Loucy (cell line): ENCODE results near the gene ADI1.

ENCODE experiments used
- H2AFZ ChIP-seq: fragments of 200-600 bp; sonication (generic); 2 replicates; pipeline ENCODE4 v1.6.0; 2016; ENCODE audit warnings: antibody characterized with exemption, mild to moderate bottlenecking, low read length, moderate library complexity
- H3F3A ChIP-seq: fragments of 200-600 bp; 2 replicates; pipeline ENCODE4 v1.6.0; 2016; ENCODE audit warnings: antibody characterized with exemption, low read depth, mild to moderate bottlenecking
- H3K27me3 ChIP-seq: fragments of 200-600 bp; sonication (generic); 2 replicates; pipeline ENCODE4 v1.6.1; 2014; ENCODE audit warnings: low read length, mild to moderate bottlenecking; ENCODE audit not compliant: insufficient read depth, poor library complexity, severe bottlenecking
- H3K36me3 ChIP-seq: fragments of 200-600 bp; sonication (generic); 2 replicates; pipeline ENCODE4 v1.6.1; 2016; ENCODE audit warnings: low read length; ENCODE audit not compliant: insufficient read depth
- H3K4me1 ChIP-seq: fragments of 200-600 bp; sonication (generic); 2 replicates; pipeline ENCODE4 v1.5.1; 2014; ENCODE audit warnings: low read length, mild to moderate bottlenecking; ENCODE audit not compliant: insufficient read depth, poor library complexity, severe bottlenecking
- H3K4me2 ChIP-seq: fragments of 200-600 bp; sonication (generic); 2 replicates; pipeline ENCODE4 v1.6.0; 2014; ENCODE audit warnings: antibody characterized with exemption, low read length, low read depth, mild to moderate bottlenecking; ENCODE audit not compliant: poor library complexity, severe bottlenecking
- H3K4me3 ChIP-seq: fragments of 200-600 bp; sonication (generic); 2 replicates; pipeline ENCODE4 v1.5.1; 2014; ENCODE audit warnings: low read length, mild to moderate bottlenecking, mixed read lengths; ENCODE audit not compliant: poor library complexity, severe bottlenecking
- H3K79me2 ChIP-seq: fragments of 200-600 bp; sonication (generic); 2 replicates; pipeline ENCODE4 v1.6.1; 2014; ENCODE audit warnings: low read length; ENCODE audit not compliant: insufficient read depth
- H3K9ac ChIP-seq: fragments of 200-600 bp; sonication (generic); 2 replicates; pipeline ENCODE4 v1.6.0; 2014; ENCODE audit warnings: mild to moderate bottlenecking, low read depth, low read length, moderate library complexity; ENCODE audit not compliant: poor library complexity, severe bottlenecking
- H3K9me2 ChIP-seq: fragments of 200-600 bp; sonication (generic); replicated peaks from 2 replicates; pipeline ENCODE4 v1.6.1; 2016; ENCODE audit warnings: low read depth, low read length, mixed read lengths
- H3K9me3 ChIP-seq: fragments of 200-600 bp; sonication (generic); 2 replicates; pipeline ENCODE4 v1.6.1; 2014; ENCODE audit warnings: mild to moderate bottlenecking, antibody characterized with exemption, low read length, low read depth; ENCODE audit not compliant: insufficient read depth
- H4K20me1 ChIP-seq: fragments of 200-600 bp; sonication (generic); 2 replicates; pipeline ENCODE4 v1.6.0; 2014; ENCODE audit warnings: antibody characterized with exemption, low read length, mild to moderate bottlenecking; ENCODE audit not compliant: insufficient read depth, poor library complexity, severe bottlenecking
- CTCF ChIP-seq: fragments of 200-600 bp; sonication (generic); conservative IDR thresholded peaks from 2 replicates; pipeline ENCODE4 v1.5.1; 2014; ENCODE audit warnings: mild to moderate bottlenecking, antibody characterized with exemption, low read length
- EZH2phosphoT487 ChIP-seq: fragments of 200-600 bp; IDR thresholded peaks from 2 replicates; pipeline ENCODE4 v1.6.1; 2018; ENCODE audit warnings: antibody characterized with exemption, mild to moderate bottlenecking, moderate library complexity, borderline replicate concordance

Gene ADI1

DNA sequence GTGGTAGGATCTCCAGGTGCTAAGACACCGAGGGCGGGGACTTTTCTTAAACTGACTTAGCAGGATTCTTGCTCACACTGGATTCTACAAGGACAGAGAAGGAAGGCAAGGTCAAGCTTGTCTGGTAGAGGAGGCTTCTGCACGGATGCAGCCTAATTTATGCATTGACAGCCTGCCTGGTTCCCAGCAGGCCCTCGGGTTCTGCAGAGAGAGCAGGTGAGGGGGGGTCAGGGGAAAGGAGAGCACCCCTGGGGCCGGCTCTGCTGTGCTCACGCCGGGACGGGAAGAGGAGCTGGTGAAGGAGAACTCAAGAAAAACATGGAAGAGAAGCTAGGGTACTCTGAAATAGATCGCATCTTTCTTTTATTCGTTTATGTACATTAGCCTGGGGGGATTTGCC lies 46.4 kb downstream of the ADI1 start:
- Histone ChIP-seq H2AFZ (no peak overlapping the region), H3K9me2 (no peaks in the 10 kb centered on the region), H3K9me3 (no peaks in the 10 kb centered on the region), H3K4me2 (no peak overlapping the region), H3F3A (no peaks in the 10 kb centered on the region), H3K79me2 (no peaks in the 10 kb centered on the region), H3K4me3 (no peak overlapping the region), H3K4me1 (no peaks in the 10 kb centered on the region), H3K36me3 (no peaks in the 10 kb centered on the region; the same call in 1 of the 2 replicates), H3K9ac (no peak overlapping the region), H4K20me1 (no peaks in the 10 kb centered on the region), H3K27me3 (no peaks in the 10 kb centered on the region)
- TF ChIP-seq EZH2phosphoT487: no peak
- TF ChIP-seq CTCF: no peak

GRCh38 chr2:3472296-3472695 lies 47.0 kb downstream of the ADI1 start:
- Histone ChIP-seq H3K4me3 (no peak overlapping the region), H3K4me2 (no peak overlapping the region), H3K36me3 (no peaks in the 10 kb centered on the region; the same call in 1 of the 2 replicates), H3F3A (no peaks in the 10 kb centered on the region), H2AFZ (no peak overlapping the region), H3K9ac (no peak overlapping the region), H4K20me1 (no peaks in the 10 kb centered on the region), H3K9me3 (no peaks in the 10 kb centered on the region), H3K79me2 (no peaks in the 10 kb centered on the region), H3K27me3 (no peaks in the 10 kb centered on the region), H3K9me2 (no peaks in the 10 kb centered on the region), H3K4me1 (no peaks in the 10 kb centered on the region)
- TF ChIP-seq EZH2phosphoT487: no peak

GRCh38 chr2:3470856-3471737 lies 48.2 kb downstream of the ADI1 start:
- H3K4me1 ChIP-seq: no peaks in the 10 kb centered on the region
- no peaks in the 10 kb centered on the region for H3K9me3 ChIP-seq
- H3K4me3 ChIP-seq: no peak overlapping the region
- H3K9ac ChIP-seq: no peak overlapping the region
- no peak overlapping the region for H2AFZ ChIP-seq
- no peak overlapping the region for H3K4me2 ChIP-seq
- H4K20me1 ChIP-seq: no peaks in the 10 kb centered on the region
- H3K36me3 ChIP-seq: no peaks in the 10 kb centered on the region; the same call in 1 of the 2 replicates
- H3K79me2 ChIP-seq: no peaks in the 10 kb centered on the region
- no peaks in the 10 kb centered on the region for H3K27me3 ChIP-seq
- no peaks in the 10 kb centered on the region for H3K9me2 ChIP-seq
- no peaks in the 10 kb centered on the region for H3F3A ChIP-seq
- TF ChIP-seq EZH2phosphoT487 (no peak), CTCF (no peak)
